NOMO-1 (cell line): ENCODE measurements around the gene COL8A2.

ENCODE experiments used
- DNase-seq, 2 experiments: peaks; one replicate each; lab custom pipeline; 2025; ENCODE audit not compliant: unreplicated experiment in 2 of 2; lab: John Stamatoyannopoulos, UW

The COL8A2 gene

GRCh38 chr1:36157973-36158826 lies 33.2 kb upstream of the COL8A2 start:
- no peak for DNase-seq

- no peak for DNase-seq
These were observed 32.3 kb upstream of the COL8A2 start for GRCh38 chr1:36157115-36157903.

GRCh38 chr1:36156329-36157114 lies 31.5 kb upstream of the COL8A2 start:
- peak; percentile 35 to 48 for DNase-seq

GRCh38 chr1:36155408-36156328 lies 30.6 kb upstream of the COL8A2 start, which contains the start of gene MAP7D1:
Gene MAP7D1 (plus strand): TSS chr1:36156160. CDS start chr1:36156418, 258 bp downstream.
- DNase-seq, result peak; percentile 53 to 72

- DNase-seq, result no peak
These were observed 29.9 kb upstream of the COL8A2 start for GRCh38 chr1:36154765-36155407.

- DNase-seq, result no peak
These were observed 29.3 kb upstream of the COL8A2 start for GRCh38 chr1:36154335-36154734.

- DNase-seq, result no peak
These were observed 28.5 kb upstream of the COL8A2 start for GRCh38 chr1:36153476-36153875.

- DNase-seq, result no peak
These were observed 26.8 kb upstream of the COL8A2 start for GRCh38 chr1:36151845-36152203.

GRCh38 chr1:36151134-36151844 lies 26.3 kb upstream of the COL8A2 start:
- DNase-seq, result no peak

- DNase-seq, result peak; percentile 88 to 93
These were observed 25.5 kb upstream of the COL8A2 start for GRCh38 chr1:36150296-36151133.

- no peak for DNase-seq
These were observed 24.9 kb upstream of the COL8A2 start for GRCh38 chr1:36149973-36150295.

GRCh38 chr1:36149237-36149972 lies 24.4 kb upstream of the COL8A2 start, which contains the start of gene TRAPPC3:
Gene TRAPPC3 (minus strand): TSS chr1:36149486. CDS start chr1:36149378, 108 bp downstream.
- peak; percentile 99 to 100 for DNase-seq

GRCh38 chr1:36148821-36149236 lies 23.8 kb upstream of the COL8A2 start:
- DNase-seq, result no peak

- no peak for DNase-seq
These were observed 19.4 kb upstream of the COL8A2 start for GRCh38 chr1:36144413-36144812.

GRCh38 chr1:36143424-36143823 lies 18.4 kb upstream of the COL8A2 start:
- DNase-seq, result no peak

- DNase-seq, result peak; percentile 35 to 44
These were observed 17.1 kb upstream of the COL8A2 start for GRCh38 chr1:36142121-36142520.

GRCh38 chr1:36139521-36139920 lies 14.5 kb upstream of the COL8A2 start:
- no peak for DNase-seq
